Esophagus squamous epithelium (tissue), 5 donors: Measurements from ENCODE around the gene INTS1. TPM values are rescaled to one million over a fixed set of nuclear protein-coding genes. Genes with fewer than 3 reads are reported as not detected.
"Not testable (repeated sequence)": the region's sequence is repeated elsewhere in the genome, so short reads cannot be mapped to it uniquely, and the experiment has no call there.

Experiments
- DNase-seq: peaks from one replicate; lab custom pipeline; 2025; lab: John Stamatoyannopoulos, UW
- H3K27ac ChIP-seq, 4 donors: fragments of 200-600 bp; sonication (generic); one replicate each; pipeline ENCODE4 v1.5.1; 2016 to 2019; ENCODE audit warnings: mild to moderate bottlenecking in 1 of 4
- H3K27me3 ChIP-seq, 4 donors: fragments of 200-600 bp; sonication (generic); 1 replicate in 3 of 4; 2 replicates in 1 of 4; pipeline versions ENCODE4 v1.5.1 to v1.6.0; 2017 to 2021; ENCODE audit warnings: antibody characterized with exemption in 1 of 4
- H3K36me3 ChIP-seq, 3 donors: fragments of 200-600 bp; sonication (generic); one replicate each; pipeline ENCODE4 v1.5.1; 2016 to 2019
- H3K4me1 ChIP-seq, 3 donors: fragments of 200-600 bp; sonication (generic); one replicate each; pipeline ENCODE4 v1.5.1; 2017 to 2019
- H3K4me3 ChIP-seq, 4 donors: fragments of 200-600 bp; sonication (generic); 1 replicate in 3 of 4; 2 replicates in 1 of 4; pipeline ENCODE4 v1.5.1; 2016 to 2019; ENCODE audit warnings: mild to moderate bottlenecking in 2 of 4, moderate library complexity in 1 of 4
- H3K9me3 ChIP-seq, 3 donors: fragments of 200-600 bp; sonication (generic); one replicate each; pipeline ENCODE4 v1.5.1; 2016 to 2019
- CTCF ChIP-seq, 6 experiments: fragments of 450-650 bp in 4 of 6; fragments of 200-600 bp in 2 of 6; sonication (generic) in 2 of 6; IDR thresholded peaks; one replicate each; pipeline ENCODE4 v1.5.1; 2016 to 2019; ENCODE audit warnings: antibody characterized with exemption in 6 of 6, mild to moderate bottlenecking in 4 of 6, moderate library complexity in 4 of 6
- POLR2A ChIP-seq, 4 donors: fragments of 450-650 bp; IDR thresholded peaks; one replicate each; pipeline ENCODE4 v1.6.1; 2017; ENCODE audit warnings: antibody characterized with exemption in 4 of 4, mild to moderate bottlenecking in 4 of 4, moderate library complexity in 3 of 4
- WGBS, 2 donors: methylation state at CpG; one replicate each; pipeline ENCODE4 v1.1.5; 2018; 5-methylcytosine and 5-hydroxymethylcytosine counted together
- intact Hi-C: fragments of 100-400 bp; cut with DNase I; formaldehyde crosslinking; loops from one replicate; pipeline ENCODE4 v1.15.0; 2022
- total RNA-seq, 4 donors: library from RNA; depleted of rRNA; stranded (reverse); fragments of >200 nt; gene quantifications; one replicate each; pipeline ENCODE4 v1.1.0, GENCODE V29; 2016
- donor health status: DM: yes; HTN: yes; CAD: no.

INTS1 gene
- total RNA-seq, 4 donors from 2014 or later, result 27.8 to 45.3 (median 36.6) TPM

- no peaks in the 10 kb centered on the region for H3K36me3 ChIP-seq
- DNase-seq, result no peak
- H3K4me3 ChIP-seq, result no peak overlapping the region
- TF ChIP-seq CTCF (IDR thresholded peaks at IDR 0.05) (no peak), POLR2A (IDR thresholded peaks at IDR 0.05) (no peak)
- intact Hi-C loops, result no loop called here
- 43 to 58% methylated on average over 1 to 4 of the region's 17 CpGs for whole genome bisulfite sequencing, 2 donors
- peaks cover 4 to 26% (median 6%) of the 10 kb centered on the region in 3 donors for H3K4me1 ChIP-seq
- H3K27ac ChIP-seq, result no peak overlapping the region
- H3K9me3 ChIP-seq, result no peaks in the 10 kb centered on the region
- H3K27me3 ChIP-seq, result peaks cover 0 to 9% (median 0%) of the 10 kb centered on the region in 4 donors
These were observed 19.7 kb upstream of the INTS1 start for GRCh38 chr7:1523844-1524243.

- H3K4me3 ChIP-seq, result no peak overlapping the region
- no peaks in the 10 kb centered on the region for H3K9me3 ChIP-seq
- no peak for DNase-seq
- H3K27me3 ChIP-seq, result peaks cover 0 to 9% (median 0%) of the 10 kb centered on the region in 4 donors
- intact Hi-C loops, result no loop called here
- peaks cover 4 to 26% (median 6%) of the 10 kb centered on the region in 3 donors for H3K4me1 ChIP-seq
- 13% methylated on average over 4 of the region's 13 CpGs; no CpG with 5 or more reads in 1 of the 2 donors for WGBS, 2 donors
- no peak overlapping the region for H3K27ac ChIP-seq
- peak in 1 of 6 experiments; percentile 26 for TF ChIP-seq CTCF (IDR thresholded peaks at IDR 0.05)
- no peak for TF ChIP-seq POLR2A (IDR thresholded peaks at IDR 0.05)
- no peaks in the 10 kb centered on the region for H3K36me3 ChIP-seq
These were observed 19.0 kb upstream of the INTS1 start for GRCh38 chr7:1523208-1523607.

- no peaks in the 10 kb centered on the region for H3K36me3 ChIP-seq
- no peak for TF ChIP-seq POLR2A (IDR thresholded peaks at IDR 0.05)
- TF ChIP-seq CTCF (IDR thresholded peaks at IDR 0.05), result no peak
- DNase-seq, result no peak
- H3K9me3 ChIP-seq, result no peaks in the 10 kb centered on the region
- intact Hi-C loops, result no loop called here
- H3K4me3 ChIP-seq, result no peak overlapping the region
- no peak overlapping the region for H3K27ac ChIP-seq
- WGBS, 2 donors, result 74 to 78% methylated on average over 11 of the region's 11 CpGs
- peaks cover 0 to 9% (median 0%) of the 10 kb centered on the region in 4 donors for H3K27me3 ChIP-seq
- peaks cover 0 to 16% (median 6%) of the 10 kb centered on the region in 3 donors for H3K4me1 ChIP-seq
These were observed 17.3 kb upstream of the INTS1 start for GRCh38 chr7:1521456-1521855.

DNA sequence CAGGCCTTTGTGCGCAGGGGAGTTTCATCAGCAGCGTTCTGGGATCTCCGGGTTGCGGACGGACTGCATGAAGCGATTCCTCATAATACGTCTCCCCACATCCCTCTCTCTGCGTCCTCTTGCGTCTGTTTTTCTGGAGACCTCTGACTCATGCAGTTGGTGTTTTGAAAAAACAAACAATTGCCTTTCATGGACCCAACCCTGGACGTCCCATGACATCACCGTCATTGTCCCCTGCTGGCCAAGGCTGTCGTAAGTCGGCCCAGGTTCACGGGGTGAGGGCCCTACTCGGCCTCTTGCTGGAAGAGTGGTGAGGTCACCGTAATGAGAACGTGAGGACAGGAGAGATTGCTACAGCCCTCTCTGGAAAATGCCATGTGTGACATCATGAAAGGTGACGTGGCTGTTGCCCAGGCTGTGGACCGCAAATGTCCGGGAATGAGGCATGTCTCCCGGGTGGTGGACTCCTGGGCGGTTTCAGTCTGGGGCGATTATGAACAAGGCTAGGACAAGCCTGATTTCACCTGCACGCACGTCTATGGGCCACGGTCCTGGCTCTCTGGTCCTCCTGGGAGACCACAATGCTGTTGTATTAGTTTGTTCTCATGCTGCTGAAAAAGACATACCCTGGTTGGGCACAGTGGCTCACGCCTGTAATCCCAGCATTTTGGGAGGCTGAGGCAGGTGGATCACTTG is 16.5 kb upstream of the INTS1 start:
- Histone ChIP-seq H3K27ac (peak overlapping the region in 1 of 4 donors; percentile 34), H3K4me3 (no peak overlapping the region), H3K36me3 (no peaks in the 10 kb centered on the region), H3K4me1 (peaks cover 0 to 13% (median 6%) of the 10 kb centered on the region in 3 donors), H3K27me3 (peaks cover 0 to 12% (median 0%) of the 10 kb centered on the region in 4 donors), H3K9me3 (no peaks in the 10 kb centered on the region)
- no peak for DNase-seq
- TF ChIP-seq CTCF (IDR thresholded peaks at IDR 0.05), result no peak
- no peak for TF ChIP-seq POLR2A (IDR thresholded peaks at IDR 0.05)
- WGBS, 2 donors, result 70% methylated on average over 21 to 27 of the region's 27 CpGs
- intact Hi-C loops, result no loop called here

- H3K4me1 ChIP-seq, result peaks cover 0 to 19% (median 6%) of the 10 kb centered on the region in 3 donors
- H3K9me3 ChIP-seq, H3K27ac ChIP-seq, intact Hi-C loops, H3K4me3 ChIP-seq, DNase-seq, H3K36me3 ChIP-seq: not testable (repeated sequence)
- 86 to 87% methylated on average over 12 of the region's 12 CpGs for WGBS, 2 donors
- H3K27me3 ChIP-seq, result peaks cover 0 to 13% (median 0%) of the 10 kb centered on the region in 4 donors
These were observed 15.2 kb upstream of the INTS1 start for GRCh38 chr7:1519322-1519922.
